Kidney epithelial cell (primary cell): Measurements from ENCODE around the gene NCOA5. TPM values are rescaled to one million over a fixed set of nuclear protein-coding genes. Genes with fewer than 3 reads are reported as not detected.

Source experiments
- DNase-seq: peaks from one replicate; pipeline ENCODE4 v3.0.0-alpha.2; 2010; ENCODE audit warnings: low read depth
- H3K27me3 ChIP-seq: 2 replicates; pipeline ENCODE4 v1.6.0; 2011; ENCODE audit warnings: low read length; ENCODE audit not compliant: control insufficient read depth, insufficient read depth
- H3K36me3 ChIP-seq: 2 replicates; pipeline ENCODE4 v1.5.1; 2011; ENCODE audit warnings: low read length; ENCODE audit not compliant: control insufficient read depth, insufficient read depth
- H3K4me3 ChIP-seq: 2 replicates; pipeline ENCODE4 v1.5.1; 2011; ENCODE audit warnings: low read depth, mild to moderate bottlenecking, control low read depth, low read length
- total RNA-seq: library from RNA; depleted of rRNA; stranded (reverse); fragments of >200 nt; gene quantifications from 2 replicates; pipeline ENCODE4 v1.2.3, GENCODE V29; 2015
- TF ChIP-seq, protein P1 (sequence below): IDR thresholded peaks from 2 replicates; pipeline ENCODE4 v1.5.1; 2011; ENCODE audit warnings: mild to moderate bottlenecking, moderate library complexity, low read length, control low read depth, inconsistent platforms; ENCODE audit not compliant: insufficient read depth, poor library complexity, severe bottlenecking

Gene NCOA5
- total RNA-seq, 1 donor from 2014 or later, result 31.4 TPM

DNA sequence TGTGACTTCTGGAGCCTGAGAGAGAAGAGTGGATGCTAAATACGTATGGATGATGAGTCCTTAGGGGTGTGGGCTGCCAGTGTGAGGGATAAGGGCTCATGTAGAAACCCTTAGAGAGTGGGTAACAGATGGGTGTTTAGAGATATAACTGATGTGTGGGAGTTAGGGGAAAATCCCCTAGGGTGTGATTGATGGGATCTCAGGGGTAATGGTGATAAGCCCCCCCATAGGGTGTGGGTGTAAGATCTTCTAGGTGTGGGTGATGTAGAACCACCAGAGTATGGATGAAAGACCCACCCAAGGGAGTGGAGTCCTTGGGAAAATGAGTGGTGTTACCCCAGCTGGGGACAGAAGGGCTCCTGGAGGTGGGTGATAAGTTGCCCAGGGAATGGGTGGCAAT, 34.5 kb downstream of the NCOA5 start:
- TF ChIP-seq, protein P1, sequence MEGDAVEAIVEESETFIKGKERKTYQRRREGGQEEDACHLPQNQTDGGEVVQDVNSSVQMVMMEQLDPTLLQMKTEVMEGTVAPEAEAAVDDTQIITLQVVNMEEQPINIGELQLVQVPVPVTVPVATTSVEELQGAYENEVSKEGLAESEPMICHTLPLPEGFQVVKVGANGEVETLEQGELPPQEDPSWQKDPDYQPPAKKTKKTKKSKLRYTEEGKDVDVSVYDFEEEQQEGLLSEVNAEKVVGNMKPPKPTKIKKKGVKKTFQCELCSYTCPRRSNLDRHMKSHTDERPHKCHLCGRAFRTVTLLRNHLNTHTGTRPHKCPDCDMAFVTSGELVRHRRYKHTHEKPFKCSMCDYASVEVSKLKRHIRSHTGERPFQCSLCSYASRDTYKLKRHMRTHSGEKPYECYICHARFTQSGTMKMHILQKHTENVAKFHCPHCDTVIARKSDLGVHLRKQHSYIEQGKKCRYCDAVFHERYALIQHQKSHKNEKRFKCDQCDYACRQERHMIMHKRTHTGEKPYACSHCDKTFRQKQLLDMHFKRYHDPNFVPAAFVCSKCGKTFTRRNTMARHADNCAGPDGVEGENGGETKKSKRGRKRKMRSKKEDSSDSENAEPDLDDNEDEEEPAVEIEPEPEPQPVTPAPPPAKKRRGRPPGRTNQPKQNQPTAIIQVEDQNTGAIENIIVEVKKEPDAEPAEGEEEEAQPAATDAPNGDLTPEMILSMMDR, result no peak
- DNase-seq, result no peak
- no peak overlapping the region for H3K4me3 ChIP-seq
- peaks cover 37% of the 10 kb centered on the region for H3K27me3 ChIP-seq
- H3K36me3 ChIP-seq, result no peaks in the 10 kb centered on the region

DNA sequence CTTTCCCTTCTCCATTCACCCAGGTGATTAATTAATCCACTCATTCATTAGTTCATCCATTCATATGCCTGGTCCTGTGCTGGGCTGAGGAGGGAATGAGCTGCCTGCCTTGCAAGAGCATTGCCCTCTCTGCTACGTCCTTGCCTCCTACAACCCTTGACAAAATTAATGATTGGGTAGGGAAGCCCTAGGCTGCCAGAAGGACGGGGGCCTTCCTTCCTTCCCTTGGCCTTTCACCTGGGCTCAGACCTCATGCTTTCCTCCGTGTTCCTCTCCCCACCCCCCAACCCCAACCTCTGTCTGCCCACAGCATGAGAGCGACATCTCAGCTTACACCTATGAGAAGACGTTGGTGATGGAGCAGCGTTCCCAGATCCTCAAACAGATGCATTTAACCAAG, 35.2 kb downstream of the NCOA5 start:
- TF ChIP-seq, protein P1, result no peak
- peaks cover 39% of the 10 kb centered on the region for H3K27me3 ChIP-seq

DNA sequence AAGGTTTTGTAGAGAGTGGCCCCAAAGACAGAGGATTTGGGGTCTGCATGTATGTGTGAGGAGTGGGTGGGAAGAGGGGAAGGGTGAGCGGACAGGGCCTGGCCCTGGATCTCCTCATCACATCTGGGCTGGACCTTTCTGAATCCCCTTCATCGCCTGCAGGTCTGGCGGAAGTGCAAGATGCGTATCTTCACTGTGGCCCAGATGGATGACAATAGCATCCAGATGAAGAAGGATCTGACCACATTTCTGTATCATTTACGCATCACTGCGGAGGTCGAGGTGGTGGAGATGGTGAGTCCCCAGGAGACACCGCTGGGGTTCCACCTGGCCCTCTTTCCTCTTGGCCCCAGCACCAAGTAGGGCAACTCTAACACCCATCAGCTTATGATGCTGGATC, 36.3 kb downstream of the NCOA5 start:
- DNase-seq, result no peak
- Histone ChIP-seq H3K4me3 (no peak overlapping the region), H3K27me3 (peaks cover 33% of the 10 kb centered on the region), H3K36me3 (no peaks in the 10 kb centered on the region)
- TF ChIP-seq, protein P1, result no peak

More for the DNA sequence above, 35.2 kb downstream of the NCOA5 start:
- no peak for DNase-seq
- Histone ChIP-seq H3K4me3 (no peak overlapping the region), H3K36me3 (no peaks in the 10 kb centered on the region)

- no peak for DNase-seq
- Histone ChIP-seq H3K36me3 (no peaks in the 10 kb centered on the region), H3K27me3 (peaks cover 16% of the 10 kb centered on the region), H3K4me3 (no peak overlapping the region)
- TF ChIP-seq, protein P1, result no peak
These were observed 38.0 kb downstream of the NCOA5 start for GRCh38 chr20:46051556-46052308.

GRCh38 chr20:46050885-46051284, 38.9 kb downstream of the NCOA5 start:
- H3K36me3 ChIP-seq, result no peaks in the 10 kb centered on the region
- TF ChIP-seq, protein P1, result no peak
- H3K4me3 ChIP-seq, result no peak overlapping the region
- H3K27me3 ChIP-seq, result peaks cover 8% of the 10 kb centered on the region
- no peak for DNase-seq

DNA sequence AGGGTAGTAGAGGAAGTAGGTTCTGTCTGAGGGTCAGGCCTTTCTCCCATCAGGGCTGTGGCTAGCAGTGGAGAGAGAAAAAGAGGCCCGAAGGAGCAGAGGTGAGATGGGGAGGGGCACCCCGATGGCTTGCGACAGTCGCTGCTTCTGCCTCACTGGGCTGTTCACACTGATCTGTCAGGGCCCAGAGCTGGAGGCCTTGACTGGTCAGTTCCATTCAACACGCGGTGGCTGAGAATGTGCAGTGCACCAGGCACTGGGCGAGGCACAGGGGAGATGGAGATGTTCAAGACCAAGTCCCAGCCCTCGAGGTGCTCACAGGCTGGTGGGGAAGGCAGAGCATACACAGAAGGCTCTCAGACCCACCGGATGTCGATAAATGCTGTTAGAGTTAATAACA, 39.3 kb downstream of the NCOA5 start:
- TF ChIP-seq, protein P1, result no peak
- Histone ChIP-seq H3K4me3 (no peak overlapping the region), H3K27me3 (peaks cover 8% of the 10 kb centered on the region)

More for the DNA sequence above, 39.3 kb downstream of the NCOA5 start:
- no peak for DNase-seq
- no peaks in the 10 kb centered on the region for H3K36me3 ChIP-seq
